IPS-20b (cell line): ENCODE results near the gene STXBP2.

Experiments used
- H3K27ac ChIP-seq: one replicate; pipeline ENCODE4 v1.5.1; 2013; ENCODE audit warnings: low read length
- H3K27me3 ChIP-seq: 2 replicates; pipeline ENCODE4 v1.6.1; 2013; ENCODE audit warnings: mild to moderate bottlenecking, low read length, inconsistent platforms; ENCODE audit not compliant: insufficient read depth
- H3K36me3 ChIP-seq: 2 replicates; pipeline ENCODE4 v1.6.1; 2013; ENCODE audit warnings: low read depth, mild to moderate bottlenecking, inconsistent platforms, low read length, moderate library complexity; ENCODE audit not compliant: insufficient read depth
- H3K4me1 ChIP-seq: 2 replicates; pipeline ENCODE4 v1.6.1; 2013; ENCODE audit warnings: mild to moderate bottlenecking, control low read depth, inconsistent platforms, low read length, moderate library complexity; ENCODE audit not compliant: insufficient read depth
- H3K4me3 ChIP-seq: 2 replicates; pipeline ENCODE4 v1.5.1; 2013; ENCODE audit warnings: mild to moderate bottlenecking, low read length, inconsistent platforms
- H3K9ac ChIP-seq: 2 replicates; pipeline ENCODE4 v1.6.1; 2013; ENCODE audit warnings: low read depth, mild to moderate bottlenecking, inconsistent platforms, low read length, moderate library complexity
- H3K9me3 ChIP-seq: 2 replicates; pipeline ENCODE4 v1.6.1; 2013; ENCODE audit warnings: mild to moderate bottlenecking, low read depth, low read length, inconsistent platforms; ENCODE audit not compliant: insufficient read depth

The STXBP2 gene

DNA sequence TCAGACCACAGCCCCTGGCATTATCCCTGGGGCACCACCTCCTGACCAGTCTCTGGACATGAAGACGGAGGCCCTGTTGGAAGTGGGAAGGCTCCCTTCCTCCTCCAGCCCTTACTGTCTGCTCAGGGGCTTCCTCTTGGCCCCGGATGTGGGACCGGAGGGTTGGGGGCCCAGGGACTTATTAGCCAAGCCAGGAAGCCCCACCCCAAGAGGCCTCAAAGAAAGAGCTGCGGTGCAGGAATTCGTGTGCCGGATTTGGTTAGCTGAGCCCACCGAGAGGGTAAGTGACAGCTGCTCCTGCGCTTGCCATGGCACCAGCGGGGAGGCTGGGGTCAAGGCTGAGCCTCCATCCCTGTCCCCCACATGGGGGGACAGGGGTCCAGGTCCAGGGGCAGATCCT lies 31.9 kb downstream of the STXBP2 start, which contains the start of gene RETN:
RETN (plus strand) TSS at position 208 of the 400 bp plus-strand sequence. CDS start 278 bp downstream, outside the sequence.
- H3K9ac ChIP-seq: no peak within 1 kb of the TSS
- no peaks in the 10 kb centered on the region for H3K4me1 ChIP-seq
- peak within 1 kb of the TSS; percentile 48 for H3K4me3 ChIP-seq
- H3K27ac ChIP-seq: no peak within 1 kb of the TSS
- H3K27me3 ChIP-seq: peaks cover 62% of the 10 kb centered on the region
- no peaks in the 10 kb centered on the region for H3K9me3 ChIP-seq
- H3K36me3 ChIP-seq: no peaks in the 10 kb centered on the region

DNA sequence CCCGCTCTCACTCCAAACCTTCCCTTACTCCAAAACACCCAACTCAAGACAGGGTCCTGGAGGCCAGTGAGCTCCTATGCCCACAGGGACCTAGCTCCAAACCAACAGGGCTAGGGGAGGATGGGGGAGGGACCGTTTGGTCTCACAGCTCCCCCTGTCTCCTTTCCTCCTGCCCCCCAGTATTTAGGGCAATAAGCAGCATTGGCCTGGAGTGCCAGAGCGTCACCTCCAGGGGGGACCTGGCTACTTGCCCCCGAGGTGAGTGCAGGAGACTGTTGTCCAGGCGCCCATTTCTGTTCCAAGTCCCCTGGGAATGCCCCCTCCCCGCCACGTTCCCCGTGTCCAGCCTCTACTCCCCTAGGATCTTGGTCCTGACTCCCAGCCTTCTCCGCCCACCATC lies 32.7 kb downstream of the STXBP2 start:
- Histone ChIP-seq H3K4me1 (no peaks in the 10 kb centered on the region), H3K9me3 (no peaks in the 10 kb centered on the region), H3K4me3 (peak overlapping the region; percentile 48), H3K27ac (no peak overlapping the region), H3K36me3 (no peaks in the 10 kb centered on the region), H3K9ac (no peak overlapping the region), H3K27me3 (peaks cover 64% of the 10 kb centered on the region)

DNA sequence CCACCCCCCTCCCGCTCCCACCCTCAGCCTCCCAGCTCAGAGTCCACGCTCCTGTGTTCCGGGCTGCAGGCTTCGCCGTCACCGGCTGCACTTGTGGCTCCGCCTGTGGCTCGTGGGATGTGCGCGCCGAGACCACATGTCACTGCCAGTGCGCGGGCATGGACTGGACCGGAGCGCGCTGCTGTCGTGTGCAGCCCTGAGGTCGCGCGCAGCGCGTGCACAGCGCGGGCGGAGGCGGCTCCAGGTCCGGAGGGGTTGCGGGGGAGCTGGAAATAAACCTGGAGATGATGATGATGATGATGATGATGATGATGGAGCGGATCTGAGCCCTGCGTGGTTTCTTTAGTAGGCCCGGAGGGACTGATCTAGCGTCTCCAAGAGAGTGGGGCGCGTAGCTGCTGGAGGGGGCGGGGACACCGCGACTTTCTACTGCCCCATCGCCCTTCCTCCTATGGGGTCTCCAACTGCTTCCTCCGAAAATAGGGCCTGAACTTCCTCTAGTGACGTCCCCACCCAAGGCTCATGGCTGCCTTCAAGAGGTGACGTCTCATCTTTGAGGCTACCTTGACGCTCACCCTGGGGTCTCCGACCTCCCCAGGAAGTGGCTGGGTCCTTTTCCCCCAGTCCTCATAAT lies 33.4 kb downstream of the STXBP2 start:
- Histone ChIP-seq H3K36me3 (no peaks in the 10 kb centered on the region), H3K4me1 (no peaks in the 10 kb centered on the region), H3K4me3 (peak overlapping the region; percentile 76), H3K9me3 (no peaks in the 10 kb centered on the region), H3K9ac (peak overlapping the region; percentile 51; the same call in 1 of the 2 replicates), H3K27ac (no peak overlapping the region), H3K27me3 (peaks cover 64% of the 10 kb centered on the region)

DNA sequence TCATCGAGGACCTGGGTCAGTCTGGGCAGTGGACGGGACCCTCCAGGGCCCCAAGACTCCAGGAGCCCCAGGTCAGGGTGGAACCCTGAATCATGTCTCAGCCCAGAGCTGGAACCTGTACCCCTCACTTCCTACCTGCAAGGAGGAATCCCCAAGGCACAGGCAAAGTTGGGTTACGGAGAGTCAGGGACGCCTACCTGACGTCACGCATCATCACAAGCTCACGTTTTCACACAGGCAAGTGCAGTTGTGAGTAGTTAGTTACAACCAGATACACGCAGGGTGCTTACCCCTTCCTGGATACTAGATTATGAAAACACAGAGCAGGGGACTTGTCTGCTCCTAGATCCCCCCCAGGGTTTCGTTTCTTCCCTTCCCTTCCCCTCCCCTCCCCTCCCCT lies 33.9 kb downstream of the STXBP2 start:
- Histone ChIP-seq H3K9ac (peak overlapping the region; percentile 51; the same call in 1 of the 2 replicates), H3K36me3 (no peaks in the 10 kb centered on the region), H3K27me3 (peaks cover 64% of the 10 kb centered on the region), H3K4me1 (no peaks in the 10 kb centered on the region), H3K9me3 (no peaks in the 10 kb centered on the region), H3K4me3 (peak overlapping the region; percentile 76), H3K27ac (no peak overlapping the region)

DNA sequence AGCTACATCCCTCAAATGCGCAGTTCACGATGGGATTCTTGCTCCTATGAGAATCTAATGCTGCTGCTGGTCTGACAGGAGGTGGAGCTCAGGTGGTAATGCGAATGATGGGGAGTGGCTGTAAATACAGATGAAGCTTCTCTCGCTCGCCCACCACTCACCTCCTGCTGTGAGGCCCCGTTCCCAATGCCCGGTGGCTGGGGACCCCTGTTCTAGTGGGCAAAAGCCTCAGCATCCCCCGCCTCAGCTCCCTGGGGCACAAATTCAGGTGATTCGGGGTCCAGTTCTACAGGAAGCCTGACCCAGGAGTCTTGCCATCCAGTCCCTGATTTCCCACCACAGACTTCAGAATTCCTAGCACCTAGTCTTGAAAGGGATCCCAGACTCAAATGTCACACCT lies 35.6 kb downstream of the STXBP2 start:
- Histone ChIP-seq H3K27me3 (peaks cover 74% of the 10 kb centered on the region), H3K4me1 (no peaks in the 10 kb centered on the region; the same call in 1 of the 2 replicates), H3K9me3 (no peaks in the 10 kb centered on the region)

DNA sequence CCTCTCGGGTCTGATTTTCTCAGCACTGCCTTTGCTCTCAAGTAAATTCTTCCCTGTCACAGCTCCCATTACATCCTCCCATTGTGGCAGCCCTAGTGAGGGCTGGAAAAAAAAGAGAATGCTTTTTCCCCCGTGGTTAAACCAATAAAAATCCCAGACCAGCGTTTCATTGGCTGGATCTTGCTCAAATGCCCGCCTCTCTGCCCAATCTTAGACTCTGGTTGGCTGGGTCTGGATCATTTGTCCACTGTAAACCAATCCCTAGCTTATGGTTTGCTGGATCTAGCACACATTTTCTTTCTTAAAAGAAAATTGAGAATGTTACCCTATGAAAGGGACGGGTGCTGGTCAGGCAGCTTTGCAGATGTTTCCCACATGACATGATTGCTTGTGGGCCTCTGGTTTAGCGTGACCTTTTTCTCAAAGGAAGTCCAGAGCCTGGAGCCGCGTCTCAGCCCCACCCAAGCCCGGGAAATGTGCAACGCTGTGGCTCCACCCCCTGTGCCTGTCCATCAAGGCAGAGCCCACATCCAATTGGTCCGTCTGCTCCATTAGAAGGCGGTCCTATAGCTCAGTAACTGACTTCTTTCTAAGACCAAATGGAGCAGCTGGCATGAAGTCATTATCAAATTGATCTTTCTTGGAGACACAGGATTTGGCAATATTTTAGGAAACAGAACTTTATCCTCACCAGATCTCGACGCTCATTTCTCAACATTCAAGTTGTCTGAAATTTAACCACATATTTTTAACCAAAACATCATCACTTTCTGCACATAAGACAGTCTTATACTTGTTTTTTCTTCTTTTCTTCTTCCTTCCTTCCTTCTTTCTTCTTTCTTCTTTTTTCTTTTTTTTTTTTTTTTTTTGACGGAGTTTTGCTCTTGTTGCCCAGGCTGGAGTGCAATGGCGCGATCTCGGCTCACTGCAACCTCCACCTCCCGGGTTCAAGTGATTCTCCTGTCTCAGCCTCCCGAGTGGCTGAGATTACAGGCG lies 37.4 kb downstream of the STXBP2 start:
- Histone ChIP-seq H3K9me3 (no peaks in the 10 kb centered on the region), H3K36me3 (no peaks in the 10 kb centered on the region), H3K9ac (no peak overlapping the region), H3K27ac (no peak overlapping the region), H3K27me3 (peaks cover 69% of the 10 kb centered on the region), H3K4me3 (peak overlapping the region; percentile 36; the same call in 1 of the 2 replicates), H3K4me1 (no peaks in the 10 kb centered on the region; the same call in 1 of the 2 replicates)

More for the DNA sequence above, 35.6 kb downstream of the STXBP2 start:
- no peaks in the 10 kb centered on the region for H3K36me3 ChIP-seq
- H3K27ac ChIP-seq: no peak overlapping the region
- H3K9ac ChIP-seq: no peak overlapping the region
- H3K4me3 ChIP-seq: no peak overlapping the region

DNA sequence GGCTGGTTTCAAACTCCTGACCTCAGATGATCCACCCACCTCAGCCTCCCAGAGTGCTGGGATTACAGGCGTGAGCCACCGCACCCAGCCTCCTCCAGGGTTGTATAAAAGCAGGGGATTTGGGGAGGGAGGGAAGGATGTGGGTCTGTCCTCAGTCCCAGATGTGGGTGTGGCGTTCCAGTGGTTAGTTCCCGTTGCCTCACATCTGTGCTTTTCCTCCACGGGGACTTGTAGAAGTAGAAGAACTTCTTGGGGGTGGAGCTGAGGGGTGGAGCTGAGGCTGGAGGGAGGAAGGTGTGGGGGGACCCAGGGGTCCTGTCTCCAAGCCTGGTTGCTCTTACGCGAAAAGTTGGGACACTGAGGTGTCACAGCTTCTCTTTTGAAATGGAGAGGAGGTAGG lies 39.5 kb downstream of the STXBP2 start:
- no peaks in the 10 kb centered on the region for H3K36me3 ChIP-seq
- H3K27me3 ChIP-seq: peaks cover 55% of the 10 kb centered on the region
- H3K9me3 ChIP-seq: no peaks in the 10 kb centered on the region
- no peak overlapping the region for H3K4me3 ChIP-seq
- no peak overlapping the region for H3K27ac ChIP-seq
- H3K4me1 ChIP-seq: no peaks in the 10 kb centered on the region; the same call in 1 of the 2 replicates
- no peak overlapping the region for H3K9ac ChIP-seq

DNA sequence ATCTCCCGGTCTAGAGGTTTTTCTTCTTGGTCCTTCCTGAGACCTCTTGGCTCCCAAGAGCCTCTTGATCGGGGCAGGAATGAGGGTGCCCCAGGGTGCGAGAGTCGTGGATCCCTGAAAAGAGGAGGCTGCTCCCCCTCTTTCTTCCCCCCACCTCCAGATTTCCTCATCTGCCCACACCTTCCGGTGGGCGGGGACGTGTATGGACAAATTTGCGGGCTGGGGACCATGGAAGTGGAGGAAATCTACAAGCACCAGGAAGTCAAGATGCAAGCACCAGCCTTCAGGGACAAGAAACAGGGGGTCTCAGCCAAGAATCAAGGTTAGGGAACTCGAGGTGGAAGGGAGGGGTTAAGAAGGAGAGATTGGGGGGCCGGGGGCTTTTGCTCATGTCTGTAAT lies 39.9 kb downstream of the STXBP2 start, which contains the start of gene MCEMP1:
MCEMP1 (plus strand) TSS at position 237 of the 400 bp plus-strand sequence; CDS start at position 268, 31 bp downstream.
- no peak within 1 kb of the TSS for H3K27ac ChIP-seq
- H3K4me3 ChIP-seq: no peak within 1 kb of the TSS
- peaks cover 50% of the 10 kb centered on the region for H3K27me3 ChIP-seq
- no peak within 1 kb of the TSS for H3K9ac ChIP-seq
- no peaks in the 10 kb centered on the region for H3K9me3 ChIP-seq
- H3K36me3 ChIP-seq: no peaks in the 10 kb centered on the region
- H3K4me1 ChIP-seq: no peaks in the 10 kb centered on the region; the same call in 1 of the 2 replicates

DNA sequence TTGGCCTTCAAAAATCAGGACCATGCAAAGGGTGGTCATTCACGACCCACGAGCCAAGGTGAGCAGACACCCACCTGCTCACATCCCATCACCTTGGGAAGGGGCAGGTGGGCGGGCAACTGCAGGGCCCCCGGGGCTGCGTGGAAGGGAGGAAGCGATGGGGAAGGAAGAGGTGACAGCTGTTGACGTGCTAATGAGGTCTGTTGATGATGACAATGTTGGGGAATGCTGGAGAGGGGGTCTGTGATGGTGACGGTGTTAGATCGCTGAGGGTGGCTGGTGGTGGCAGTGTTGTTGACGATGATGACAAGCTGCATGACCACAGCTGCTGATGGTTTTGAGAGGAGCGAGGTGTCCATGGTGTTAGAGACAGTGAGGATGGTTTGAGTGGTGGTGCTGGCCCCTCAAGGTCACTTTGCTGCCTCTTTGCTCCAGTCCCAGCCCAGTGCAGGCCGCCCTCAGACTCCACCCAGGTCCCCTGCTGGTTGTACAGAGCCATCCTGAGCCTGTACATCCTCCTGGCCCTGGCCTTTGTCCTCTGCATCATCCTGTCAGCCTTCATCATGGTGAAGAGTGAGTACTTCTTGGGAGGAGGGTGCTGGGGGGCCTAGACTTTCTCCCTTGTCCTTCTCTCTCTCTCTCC lies 40.9 kb downstream of the STXBP2 start:
- peaks cover 7% of the 10 kb centered on the region for H3K36me3 ChIP-seq
- no peak overlapping the region for H3K9ac ChIP-seq
- no peaks in the 10 kb centered on the region; the same call in 1 of the 2 replicates for H3K4me1 ChIP-seq
- no peaks in the 10 kb centered on the region for H3K9me3 ChIP-seq
- no peak overlapping the region for H3K27ac ChIP-seq
- peaks cover 41% of the 10 kb centered on the region for H3K27me3 ChIP-seq
- H3K4me3 ChIP-seq: no peak overlapping the region

DNA sequence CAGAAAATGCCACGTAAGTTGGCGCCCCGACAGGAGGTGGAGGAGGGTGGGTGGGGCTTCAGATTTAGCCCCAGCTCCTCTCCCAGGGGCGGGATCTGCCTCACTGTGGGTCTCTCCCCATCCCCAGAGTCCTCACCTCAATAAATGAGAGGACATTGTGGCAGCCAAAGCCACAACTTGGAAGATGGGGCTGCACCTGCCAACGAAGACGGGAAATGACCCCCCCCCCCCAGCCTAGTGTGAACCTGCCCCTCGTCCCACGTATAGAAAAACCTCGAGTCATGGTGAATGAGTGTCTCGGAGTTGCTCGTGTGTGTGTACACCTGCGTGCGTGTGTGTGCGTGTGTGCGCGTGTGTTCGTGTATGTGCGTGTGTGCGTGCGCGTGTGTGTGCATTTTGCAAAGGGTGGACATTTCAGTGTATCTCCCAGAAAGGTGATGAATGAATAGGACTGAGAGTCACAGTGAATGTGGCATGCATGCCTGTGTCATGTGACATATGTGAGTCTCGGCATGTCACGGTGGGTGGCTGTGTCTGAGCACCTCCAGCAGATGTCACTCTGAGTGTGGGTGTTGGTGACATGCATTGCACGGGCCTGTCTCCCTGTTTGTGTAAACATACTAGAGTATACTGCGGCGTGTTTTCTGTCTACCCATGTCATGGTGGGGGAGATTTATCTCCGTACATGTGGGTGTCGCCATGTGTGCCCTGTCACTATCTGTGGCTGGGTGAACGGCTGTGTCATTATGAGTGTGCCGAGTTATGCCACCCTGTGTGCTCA lies 42.3 kb downstream of the STXBP2 start:
- Histone ChIP-seq H3K4me3 (no peak overlapping the region), H3K36me3 (peaks cover 15% of the 10 kb centered on the region), H3K9me3 (no peaks in the 10 kb centered on the region), H3K27me3 (peaks cover 28% of the 10 kb centered on the region), H3K27ac (no peak overlapping the region), H3K4me1 (no peaks in the 10 kb centered on the region; the same call in 1 of the 2 replicates), H3K9ac (no peak overlapping the region)
